GM18951 (cell line): ENCODE data around the gene STK35.

ENCODE experiments used
- POLR2A ChIP-seq: IDR thresholded peaks from 4 replicates; pipeline ENCODE4 v1.6.1; 2011; ENCODE audit warnings: mild to moderate bottlenecking; ENCODE audit not compliant: insufficient read length, insufficient read depth; ENCODE audit errors: extremely low read depth
- in situ Hi-C: fragments of 300-500 bp; cut with MboI; formaldehyde crosslinking; loops from one replicate; pipeline ENCODE4 v1.12.0; 2022; ENCODE audit warnings: low sequenced_read_pairs, mixed read lengths, inconsistent platforms; ENCODE audit not compliant: unreplicated experiment

The STK35 gene

GRCh38 chr20:2144850-2145249, 43.2 kb downstream of the STK35 start:
- TF ChIP-seq POLR2A = no peak
- in situ Hi-C loops = no loop called here

- TF ChIP-seq POLR2A = no peak
- in situ Hi-C loops = no loop called here
Observed at GRCh38 chr20:2145376-2145775, 43.7 kb downstream of the STK35 start.

GRCh38 chr20:2146080-2146867, 44.6 kb downstream of the STK35 start:
- in situ Hi-C loops = no loop called here
- no peak for TF ChIP-seq POLR2A

- no peak for TF ChIP-seq POLR2A
- in situ Hi-C loops = no loop called here
Observed at GRCh38 chr20:2149507-2149906, 47.9 kb downstream of the STK35 start.

GRCh38 chr20:2150660-2151059, 49.0 kb downstream of the STK35 start:
- in situ Hi-C loops = loop anchor here (25.0 kb wide), 1 partner anchor 138 kb away; no protein-coding TSS in a partner anchor
- TF ChIP-seq POLR2A = no peak

DNA sequence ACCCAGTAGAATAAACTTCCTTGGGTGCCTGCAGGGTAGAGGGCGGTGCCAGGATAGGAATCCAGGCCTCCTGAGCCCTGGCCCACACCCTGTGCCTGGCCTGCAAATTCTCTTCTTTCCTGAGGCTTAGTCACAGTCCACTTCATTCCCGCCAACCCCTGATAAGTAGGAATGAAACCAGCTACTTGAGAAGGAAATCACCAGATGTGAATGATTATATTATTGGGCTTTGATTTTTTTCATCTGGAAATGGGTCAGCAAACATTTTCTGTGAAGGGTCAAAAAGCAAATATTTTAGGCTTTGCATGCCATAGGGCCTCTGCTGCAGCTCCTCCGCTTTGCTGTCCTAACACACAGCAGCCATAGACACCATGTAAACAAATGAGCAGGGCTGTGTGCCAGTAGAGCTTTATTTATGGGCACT, 50.2 kb downstream of the STK35 start:
- in situ Hi-C loops = loop anchor here (25.0 kb wide), 1 partner anchor 140 kb away; no protein-coding TSS in a partner anchor
- TF ChIP-seq POLR2A = no peak

GRCh38 chr20:2152317-2152716, 50.7 kb downstream of the STK35 start:
- in situ Hi-C loops = loop anchor here (25.0 kb wide), 1 partner anchor 140 kb away; no protein-coding TSS in a partner anchor
- no peak for TF ChIP-seq POLR2A

GRCh38 chr20:2153326-2153725, 51.7 kb downstream of the STK35 start:
- in situ Hi-C loops = loop anchor here (25.0 kb wide), 1 partner anchor 141 kb away; no protein-coding TSS in a partner anchor
- TF ChIP-seq POLR2A = no peak

DNA sequence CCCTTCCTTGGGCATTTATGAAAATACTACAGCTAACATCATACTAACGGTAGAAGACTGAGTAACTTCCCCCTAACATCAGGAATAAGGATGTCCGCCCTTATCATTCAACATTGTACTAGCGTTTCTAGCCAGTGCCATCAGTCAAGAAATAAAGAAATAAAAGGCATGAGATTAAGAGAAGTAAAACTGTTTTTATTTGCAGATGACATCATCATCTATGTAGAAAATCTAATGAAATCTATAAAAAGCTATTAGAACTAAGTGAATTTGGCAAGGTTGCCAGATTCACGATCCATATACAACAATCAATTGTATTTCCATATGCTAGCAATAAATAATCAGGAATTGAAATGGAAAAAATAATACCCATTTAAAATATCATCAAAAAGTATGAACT, 54.6 kb downstream of the STK35 start:
- no peak for TF ChIP-seq POLR2A
- in situ Hi-C loops = loop anchor here (25.0 kb wide), 1 partner anchor 144 kb away; no protein-coding TSS in a partner anchor

- in situ Hi-C loops = loop anchor here (25.0 kb wide), 1 partner anchor 145 kb away; no protein-coding TSS in a partner anchor
- no peak for TF ChIP-seq POLR2A
Observed at GRCh38 chr20:2156666-2157624, 55.3 kb downstream of the STK35 start.

DNA sequence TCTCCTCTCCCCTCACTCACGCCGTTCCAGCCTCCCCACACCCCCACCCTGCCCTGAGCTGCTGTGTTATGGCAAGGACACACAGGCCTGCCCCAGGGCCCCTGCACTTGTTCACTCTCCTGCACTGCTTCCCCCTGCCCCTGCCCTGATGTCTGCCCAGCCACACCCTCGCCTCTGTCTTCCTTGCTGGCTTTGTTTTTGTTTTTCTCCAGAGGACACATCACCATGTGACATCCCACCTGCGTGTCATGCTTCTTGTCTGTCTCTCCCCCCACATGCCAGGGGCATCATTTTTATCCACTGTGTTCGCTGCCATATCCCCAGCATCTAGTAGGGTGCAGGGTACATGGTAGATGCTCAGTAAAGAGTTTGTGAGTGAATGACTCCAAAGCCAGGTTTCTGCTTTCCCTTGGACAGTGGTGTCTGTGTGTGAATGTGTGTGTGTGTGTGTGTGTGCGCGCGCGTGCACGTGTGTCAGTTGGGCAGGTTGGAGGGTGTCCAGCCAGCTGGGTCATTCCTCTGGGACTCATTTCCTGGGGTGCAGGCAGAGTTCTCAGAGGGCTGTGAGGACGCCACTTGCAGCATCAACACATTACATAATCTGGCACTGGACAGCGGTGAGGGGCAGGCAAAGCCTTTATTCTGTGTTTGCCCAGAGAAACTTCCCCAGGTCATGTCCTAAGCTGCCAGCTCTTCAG, 60.6 kb downstream of the STK35 start:
- TF ChIP-seq POLR2A = no peak
- in situ Hi-C loops = loop anchor here (25.0 kb wide), 1 partner anchor 150 kb away; no protein-coding TSS in a partner anchor

DNA sequence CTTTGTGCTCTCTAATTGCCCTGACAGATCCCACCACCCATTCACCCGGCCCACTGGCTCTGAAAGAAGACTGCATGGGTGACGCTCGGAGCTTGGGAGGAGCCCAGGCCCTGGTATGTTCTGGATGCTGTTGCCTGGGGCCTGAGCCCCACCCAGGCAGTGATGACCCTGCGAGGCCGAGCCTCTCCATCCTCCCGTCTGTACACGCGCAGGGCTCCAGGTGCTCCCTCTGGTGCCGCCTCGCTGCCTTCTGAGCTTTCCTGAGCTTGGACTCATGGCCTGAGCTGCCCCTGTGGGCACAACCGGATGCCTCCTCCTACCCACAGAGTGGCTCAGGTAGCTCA, 61.2 kb downstream of the STK35 start:
- no peak for TF ChIP-seq POLR2A
- in situ Hi-C loops = loop anchor here (25.0 kb wide), 1 partner anchor 150 kb away; no protein-coding TSS in a partner anchor
